SK-N-SH (cell line): ENCODE results near the gene PHETA2. TPM values are rescaled to one million over a fixed set of nuclear protein-coding genes. Genes with fewer than 3 reads are reported as not detected.

Source experiments
- CTCF ChIA-PET: fragments of 300-600, 350-600 bp; formaldehyde crosslinking; extraction: SDS; loops from one replicate; lab custom pipeline; 2021; lab: Yijun Ruan, JAX
- POLR2A ChIA-PET: fragments of 350-600 bp; sonication (Branson Sonifier 250); formaldehyde crosslinking; extraction: SDS; loops from one replicate; lab custom pipeline; 2020; ENCODE audit warnings: antibody characterized with exemption, inconsistent platforms; lab: Yijun Ruan, JAX
- DNase-seq: peaks from one replicate; pipeline ENCODE4 v3.0.0; 2012
- H2AFZ ChIP-seq: fragments of 200-600 bp; sonication (generic); 2 replicates; pipeline ENCODE4 v1.8.1; 2016; ENCODE audit warnings: antibody characterized with exemption, mild to moderate bottlenecking, low read depth
- H3F3A ChIP-seq: fragments of 200-600 bp; sonication (generic); replicated peaks from 2 replicates; pipeline ENCODE3; 2016; ENCODE audit warnings: antibody characterized with exemption, mild to moderate bottlenecking; ENCODE audit not compliant: insufficient read depth
- H3K27ac ChIP-seq, 2 experiments: fragments of 200-500 bp in 1 of 2; fragments of 200-600 bp in 1 of 2; sonication (Bioruptor generic) in 1 of 2; sonication (generic), shearing (Covaris generic) in 1 of 2; 2 replicates each; pipeline versions ENCODE4 v1.5.1 to v1.6.1; 2014 to 2016; ENCODE audit warnings: low read depth in 2 of 2, inconsistent platforms in 1 of 2, low read length in 1 of 2, mild to moderate bottlenecking in 1 of 2, mixed read lengths in 1 of 2
- H3K27me3 ChIP-seq: fragments of 200-600 bp; sonication (generic), shearing (Covaris generic); 2 replicates; pipeline ENCODE4 v1.6.1; 2016; ENCODE audit warnings: mixed run types; ENCODE audit not compliant: insufficient read depth
- H3K36me3 ChIP-seq, 2 experiments: fragments of 200-500 bp in 1 of 2; fragments of 200-600 bp in 1 of 2; sonication (Bioruptor generic) in 1 of 2; sonication (generic) in 1 of 2; replicated peaks in 1 of 2; 2 replicates each; pipeline versions ENCODE3 to v1.5.1; 2014 to 2016; ENCODE audit warnings: low read length in 1 of 2, mild to moderate bottlenecking in 1 of 2; ENCODE audit not compliant: insufficient read depth in 2 of 2, control insufficient read depth in 1 of 2
- H3K4me1 ChIP-seq, 2 experiments: fragments of 200-500 bp in 1 of 2; fragments of 200-600 bp in 1 of 2; sonication (Bioruptor generic) in 1 of 2; sonication (generic), shearing (Covaris generic) in 1 of 2; 2 replicates each; pipeline versions ENCODE4 v1.5.1 to v1.6.1; 2014 to 2016; ENCODE audit warnings: low read depth in 1 of 2, low read length in 1 of 2, mixed run types in 1 of 2; ENCODE audit not compliant: insufficient read depth in 2 of 2, control insufficient read depth in 1 of 2
- H3K4me2 ChIP-seq: fragments of 200-600 bp; sonication (generic), shearing (Covaris generic); 2 replicates; pipeline ENCODE4 v1.6.1; 2017; ENCODE audit warnings: mixed run types
- H3K4me3 ChIP-seq, 2 experiments: fragments of 200-500 bp in 1 of 2; fragments of 200-600 bp in 1 of 2; sonication (Bioruptor generic) in 1 of 2; sonication (generic), shearing (Covaris generic) in 1 of 2; 2 replicates each; pipeline versions ENCODE4 v1.5.1 to v1.8.1; 2014 to 2016; ENCODE audit warnings: low read depth in 2 of 2, inconsistent platforms in 1 of 2, low read length in 1 of 2, mild to moderate bottlenecking in 1 of 2, mixed read lengths in 1 of 2, moderate library complexity in 1 of 2
- H3K79me2 ChIP-seq: fragments of 200-600 bp; sonication (generic); 2 replicates; pipeline ENCODE4 v1.8.1; 2017; ENCODE audit warnings: mild to moderate bottlenecking; ENCODE audit not compliant: insufficient read depth
- H3K9ac ChIP-seq: fragments of 200-600 bp; sonication (generic); 2 replicates; pipeline ENCODE4 v1.6.1; 2017; ENCODE audit warnings: mixed run types
- H3K9me2 ChIP-seq: fragments of 200-600 bp; sonication (generic); 2 replicates; pipeline ENCODE4 v1.6.1; 2017; ENCODE audit warnings: mixed run types
- H3K9me3 ChIP-seq: fragments of 200-600 bp; sonication (generic); 2 replicates; pipeline ENCODE4 v1.6.1; 2017; ENCODE audit warnings: mixed run types, mild to moderate bottlenecking, moderate library complexity
- H4K20me1 ChIP-seq: fragments of 200-600 bp; sonication (generic); 2 replicates; pipeline ENCODE4 v1.6.1; 2017; ENCODE audit warnings: mild to moderate bottlenecking, mixed run types; ENCODE audit not compliant: insufficient read depth
- CTCF ChIP-seq: fragments of 200-600 bp; sonication (generic); IDR thresholded peaks from 2 replicates; pipeline ENCODE4 v1.6.1; 2017; ENCODE audit warnings: antibody characterized with exemption, mild to moderate bottlenecking, moderate library complexity
- ELF1 ChIP-seq: IDR thresholded peaks from 2 replicates; pipeline ENCODE4 v1.4.0; 2012
- EP300 ChIP-seq, 2 experiments: IDR thresholded peaks; 2 replicates each; pipeline versions ENCODE4 v1.4.0 to v1.6.1; 2012; ENCODE audit warnings: borderline replicate concordance in 1 of 2, low read depth in 1 of 2, low read length in 1 of 2
- EZH2phosphoT487 ChIP-seq: fragments of 200-600 bp; sonication (generic); IDR thresholded peaks from 2 replicates; pipeline ENCODE4 v1.6.1; 2017; ENCODE audit warnings: low read depth, mixed run types, mild to moderate bottlenecking, antibody characterized with exemption, moderate library complexity, borderline replicate concordance
- FOXJ3 ChIP-seq: sonication (generic); formaldehyde crosslinking; IDR thresholded peaks from 2 replicates; pipeline ENCODE4 v1.5.1; 2020; ENCODE audit warnings: mild to moderate bottlenecking, missing genetic modification reagents
- GATA2 ChIP-seq: sonication (generic); formaldehyde crosslinking; IDR thresholded peaks from 2 replicates; pipeline ENCODE4 v1.5.0; 2020; ENCODE audit warnings: mild to moderate bottlenecking, missing genetic modification reagents
- IRF3 ChIP-seq: fragments of 150-350 bp; IDR thresholded peaks from 2 replicates; pipeline ENCODE4 v1.6.1; 2016; ENCODE audit warnings: mild to moderate bottlenecking, low read depth, low read length
- JUND ChIP-seq: IDR thresholded peaks from 2 replicates; pipeline ENCODE4 v1.4.0; 2012
- MEF2A ChIP-seq: IDR thresholded peaks from 2 replicates; pipeline ENCODE4 v1.4.0; 2012; ENCODE audit warnings: low read depth, borderline replicate concordance
- NFIC ChIP-seq: IDR thresholded peaks from 2 replicates; pipeline ENCODE4 v1.4.0; 2012; ENCODE audit warnings: borderline replicate concordance
- POLR2AphosphoS5 ChIP-seq: IDR thresholded peaks from 2 replicates; pipeline ENCODE4 v1.6.1; 2012; ENCODE audit warnings: low read depth, low read length
- RCOR1 ChIP-seq: fragments of 150-350 bp; IDR thresholded peaks from 2 replicates; pipeline ENCODE4 v1.6.1; 2017; ENCODE audit warnings: antibody characterized with exemption, low read length
- RXRA ChIP-seq: IDR thresholded peaks from 2 replicates; pipeline ENCODE4 v1.4.0; 2012; ENCODE audit warnings: low read depth, mild to moderate bottlenecking, borderline replicate concordance
- TCF12 ChIP-seq: IDR thresholded peaks from 2 replicates; pipeline ENCODE4 v1.4.0; 2012
- USF2 ChIP-seq: fragments of 150-350 bp; IDR thresholded peaks from 2 replicates; pipeline ENCODE4 v1.6.1; 2017; ENCODE audit warnings: antibody characterized with exemption, low read length, low read depth, borderline replicate concordance
- YY1 ChIP-seq: IDR thresholded peaks from 2 replicates; pipeline ENCODE4 v1.4.0; 2012; ENCODE audit warnings: low read depth, mild to moderate bottlenecking
- ZBTB33 ChIP-seq: IDR thresholded peaks from 2 replicates; pipeline ENCODE4 v1.4.0; 2012; ENCODE audit warnings: low read depth, borderline replicate concordance
- WGBS: methylation state at CpG from one replicate; pipeline ENCODE4 v1.1.6; 2017; ENCODE audit warnings: low lambda C conversion rate; 5-methylcytosine and 5-hydroxymethylcytosine counted together
- polyA plus RNA-seq, 3 experiments: library from polyadenylated mRNA; depleted of rRNA; stranded (reverse); fragments of >200 nt; gene quantifications; 2 replicates each; pipeline ENCODE4 v1.2.3, GENCODE V29; 2012

PHETA2 gene
- polyA plus RNA-seq, 1 of the 3 experiments (the other 2 are of a cell fraction) = 0.05 TPM

GRCh38 chr22:42072606-42073330, 1.3 kb upstream of the PHETA2 start:
- Histone ChIP-seq H3K9me3 (no peaks in the 10 kb centered on the region), H3K9me2 (no peaks in the 10 kb centered on the region), H3F3A (no peaks in the 10 kb centered on the region), H3K36me3 (no peaks in the 10 kb centered on the region), H3K79me2 (no peaks in the 10 kb centered on the region), H3K27ac (no peak overlapping the region), H3K4me1 (peaks cover 8% of the 10 kb centered on the region in 2 experiments; a peak in 2 of 4 replicates), H2AFZ (no peak overlapping the region), H3K4me3 (no peak overlapping the region), H3K4me2 (no peak overlapping the region), H3K9ac (no peak overlapping the region), H4K20me1 (no peaks in the 10 kb centered on the region), H3K27me3 (no peaks in the 10 kb centered on the region)
- no peak for DNase-seq
- ChIA-PET CTCF (no interaction called here), POLR2A (no interaction called here)
- WGBS = 72% methylated on average over 7 of the region's 8 CpGs
- TF ChIP-seq CTCF (no peak), ZBTB33 (no peak), IRF3 (no peak), GATA2 (CRISPR knock-in tag) (no peak), JUND (no peak), TCF12 (no peak), EP300 (IDR thresholded peaks at IDR 0.05; ENCODE audit: borderline replicate concordance in 1 of 2, low read depth in 1 of 2, low read length in 1 of 2) (no peak), RCOR1 (no peak), MEF2A (no peak), NFIC (no peak), USF2 (no peak), EZH2phosphoT487 (no peak), RXRA (no peak), YY1 (no peak), POLR2AphosphoS5 (no peak), FOXJ3 (no peak), ELF1 (no peak)
